Body of pancreas (tissue), 4 donors: ENCODE measurements around the gene NECTIN1.

ENCODE experiments used
- POLR2A ChIP-seq, 3 donors: fragments of 450-650 bp; IDR thresholded peaks; one replicate each; pipeline ENCODE4 v1.6.1; 2016; ENCODE audit warnings: antibody characterized with exemption in 3 of 3, mild to moderate bottlenecking in 2 of 3
- TF ChIP-seq, protein P1 (sequence below), 7 experiments: fragments of 450-650 bp in 4 of 7; fragments of 200-600 bp in 3 of 7; sonication (generic) in 3 of 7; IDR thresholded peaks; one replicate each; pipeline ENCODE4 v1.5.1; 2016 to 2019; ENCODE audit warnings: antibody characterized with exemption in 7 of 7

DNA sequence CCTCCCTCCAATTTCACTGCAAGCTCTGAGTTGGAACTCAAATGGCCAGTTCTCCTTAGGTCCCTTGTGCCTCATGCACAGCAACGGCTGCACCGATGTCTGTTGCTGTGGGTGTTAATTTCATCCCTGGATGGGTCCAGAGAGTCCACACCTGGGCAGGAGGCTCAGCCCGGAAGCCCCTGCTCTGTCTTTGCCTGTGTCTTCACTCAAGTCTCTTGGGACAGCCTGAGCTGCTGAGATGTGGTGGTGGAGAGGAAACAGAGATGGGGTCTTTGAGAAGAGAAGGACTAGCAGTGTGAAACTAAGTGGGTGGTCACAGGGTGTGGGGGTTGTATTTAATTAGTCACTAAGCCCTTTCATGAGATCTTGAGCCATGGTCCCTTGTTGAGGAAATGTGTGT lies 109.3 kb downstream of the NECTIN1 start:
- TF ChIP-seq, protein P1, sequence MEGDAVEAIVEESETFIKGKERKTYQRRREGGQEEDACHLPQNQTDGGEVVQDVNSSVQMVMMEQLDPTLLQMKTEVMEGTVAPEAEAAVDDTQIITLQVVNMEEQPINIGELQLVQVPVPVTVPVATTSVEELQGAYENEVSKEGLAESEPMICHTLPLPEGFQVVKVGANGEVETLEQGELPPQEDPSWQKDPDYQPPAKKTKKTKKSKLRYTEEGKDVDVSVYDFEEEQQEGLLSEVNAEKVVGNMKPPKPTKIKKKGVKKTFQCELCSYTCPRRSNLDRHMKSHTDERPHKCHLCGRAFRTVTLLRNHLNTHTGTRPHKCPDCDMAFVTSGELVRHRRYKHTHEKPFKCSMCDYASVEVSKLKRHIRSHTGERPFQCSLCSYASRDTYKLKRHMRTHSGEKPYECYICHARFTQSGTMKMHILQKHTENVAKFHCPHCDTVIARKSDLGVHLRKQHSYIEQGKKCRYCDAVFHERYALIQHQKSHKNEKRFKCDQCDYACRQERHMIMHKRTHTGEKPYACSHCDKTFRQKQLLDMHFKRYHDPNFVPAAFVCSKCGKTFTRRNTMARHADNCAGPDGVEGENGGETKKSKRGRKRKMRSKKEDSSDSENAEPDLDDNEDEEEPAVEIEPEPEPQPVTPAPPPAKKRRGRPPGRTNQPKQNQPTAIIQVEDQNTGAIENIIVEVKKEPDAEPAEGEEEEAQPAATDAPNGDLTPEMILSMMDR (IDR thresholded peaks at IDR 0.05): no peak
- TF ChIP-seq POLR2A (IDR thresholded peaks at IDR 0.05): no peak
